ENCODE data around the gene MAEA. TPM values are rescaled to one million over a fixed set of nuclear protein-coding genes. Genes with fewer than 3 reads are reported as not detected.

MAEA gene
- total RNA-seq, 1 donor, result 70.6 TPM

GRCh38 chr4:1382776-1383727, 93.4 kb downstream of the MAEA start:
- no peaks in the 10 kb centered on the region for H3K27me3 ChIP-seq (ENCODE audit: insufficient read depth, low read length)
- no peaks in the 10 kb centered on the region for H3K36me3 ChIP-seq (ENCODE audit: insufficient read depth, low read length)
- H3K27ac ChIP-seq (ENCODE audit: low read depth, low read length), result no peak overlapping the region
- TF ChIP-seq CTCF (IDR thresholded peaks at IDR 0.05; ENCODE audit: extremely low read depth, low read depth, low read length), result no peak
- H3K4me2 ChIP-seq (ENCODE audit: insufficient read depth, low read length), result no peak overlapping the region
- H4K20me1 ChIP-seq (ENCODE audit: insufficient read depth, low read length), result no peaks in the 10 kb centered on the region
- no peaks in the 10 kb centered on the region for H3K79me2 ChIP-seq (ENCODE audit: insufficient read depth, low read length)
- no peak overlapping the region for H2AFZ ChIP-seq (ENCODE audit: low read length)
- no peak overlapping the region for H3K4me3 ChIP-seq (ENCODE audit: insufficient read depth, low read length)
- no peaks in the 10 kb centered on the region for H3K4me1 ChIP-seq (ENCODE audit: insufficient read depth, low read length)
- peak; percentile 62 for DNase-seq (ENCODE audit: insufficient read length, low spot score, missing footprints)
- H3K9me3 ChIP-seq (ENCODE audit: low read depth, low read length), result no peaks in the 10 kb centered on the region

GRCh38 chr4:1383728-1384591, 94.3 kb downstream of the MAEA start:
- no peaks in the 10 kb centered on the region for H4K20me1 ChIP-seq (ENCODE audit: insufficient read depth, low read length)
- TF ChIP-seq CTCF (IDR thresholded peaks at IDR 0.05; ENCODE audit: extremely low read depth, low read depth, low read length), result no peak
- no peak overlapping the region for H3K4me2 ChIP-seq (ENCODE audit: insufficient read depth, low read length)
- H3K27me3 ChIP-seq (ENCODE audit: insufficient read depth, low read length), result no peaks in the 10 kb centered on the region
- no peak overlapping the region for H3K4me3 ChIP-seq (ENCODE audit: insufficient read depth, low read length)
- H3K27ac ChIP-seq (ENCODE audit: low read depth, low read length), result no peak overlapping the region
- H3K79me2 ChIP-seq (ENCODE audit: insufficient read depth, low read length), result no peaks in the 10 kb centered on the region
- no peak overlapping the region for H2AFZ ChIP-seq (ENCODE audit: low read length)
- no peaks in the 10 kb centered on the region for H3K4me1 ChIP-seq (ENCODE audit: insufficient read depth, low read length)
- H3K9me3 ChIP-seq (ENCODE audit: low read depth, low read length), result peaks cover 2% of the 10 kb centered on the region
- peaks cover 6% of the 10 kb centered on the region for H3K36me3 ChIP-seq (ENCODE audit: insufficient read depth, low read length)
- DNase-seq (ENCODE audit: insufficient read length, low spot score, missing footprints), result peak; percentile 75

GRCh38 chr4:1384675-1385372, 95.1 kb downstream of the MAEA start:
- Histone ChIP-seq H3K9me3 (ENCODE audit: low read depth, low read length) (peaks cover 2% of the 10 kb centered on the region), H3K79me2 (ENCODE audit: insufficient read depth, low read length) (no peaks in the 10 kb centered on the region)

More at GRCh38 chr4:1384675-1385372, 95.1 kb downstream of the MAEA start:
- no peak overlapping the region for H2AFZ ChIP-seq (ENCODE audit: low read length)
- H3K4me3 ChIP-seq (ENCODE audit: insufficient read depth, low read length), result no peak overlapping the region
- H4K20me1 ChIP-seq (ENCODE audit: insufficient read depth, low read length), result no peaks in the 10 kb centered on the region
- peak; percentile 34 for DNase-seq (ENCODE audit: insufficient read length, low spot score, missing footprints)
- H3K4me2 ChIP-seq (ENCODE audit: insufficient read depth, low read length), result no peak overlapping the region
- H3K36me3 ChIP-seq (ENCODE audit: insufficient read depth, low read length), result peaks cover 6% of the 10 kb centered on the region
- H3K4me1 ChIP-seq (ENCODE audit: insufficient read depth, low read length), result no peaks in the 10 kb centered on the region
- H3K27ac ChIP-seq (ENCODE audit: low read depth, low read length), result no peak overlapping the region
- no peak for TF ChIP-seq CTCF (IDR thresholded peaks at IDR 0.05; ENCODE audit: extremely low read depth, low read depth, low read length)
- H3K27me3 ChIP-seq (ENCODE audit: insufficient read depth, low read length), result no peaks in the 10 kb centered on the region
